ENCODE data around the gene SCO2. TPM values are rescaled to one million over a fixed set of nuclear protein-coding genes. Genes with fewer than 3 reads are reported as not detected.
A peak's percentile ranks its signal among the peaks of the same experiment; 100 is the strongest.
"Not testable (repeated sequence)": the region's sequence is repeated elsewhere in the genome, so short reads cannot be mapped to it uniquely, and the experiment has no call there.

The SCO2 gene
- total and polyA plus RNA-seq, 2 donors, result 0.79 to 3.3 TPM

- no peak within 1 kb of the TSS for H3K4me3 ChIP-seq (ENCODE audit: low read depth, low read length)
- no peak for DNase-seq (ENCODE audit: extremely low spot score)
- H3K4me1 ChIP-seq (ENCODE audit: insufficient read depth), result no peaks in the 10 kb centered on the region
- H3K27ac ChIP-seq (ENCODE audit: low read depth), result no peak within 1 kb of the TSS
- 49% methylated on average over 10 of the region's 10 CpGs for WGBS
- H3K36me3 ChIP-seq (ENCODE audit: insufficient read depth), result no peaks in the 10 kb centered on the region
Observed at GRCh38 chr22:50545522-50546325, 20.3 kb upstream of the SCO2 start, which contains the start of gene KLHDC7B. Gene KLHDC7B (plus strand): TSS chr22:50545899. CDS start chr22:50546244, 345 bp downstream.

GRCh38 chr22:50544746-50545253 lies 19.4 kb upstream of the SCO2 start:
- WGBS, result 74% methylated on average over 5 of the region's 5 CpGs
- Histone ChIP-seq H3K4me3 (ENCODE audit: low read depth, low read length) (no peak overlapping the region), H3K36me3 (ENCODE audit: insufficient read depth) (no peaks in the 10 kb centered on the region), H3K4me1 (ENCODE audit: insufficient read depth) (no peaks in the 10 kb centered on the region), H3K27ac (ENCODE audit: low read depth) (no peak overlapping the region)
- DNase-seq (ENCODE audit: extremely low spot score), result no peak

GRCh38 chr22:50544078-50544745 lies 18.8 kb upstream of the SCO2 start:
- DNase-seq (ENCODE audit: extremely low spot score), result no peak
- WGBS, result 5% methylated on average over 52 of the region's 52 CpGs

DNA sequence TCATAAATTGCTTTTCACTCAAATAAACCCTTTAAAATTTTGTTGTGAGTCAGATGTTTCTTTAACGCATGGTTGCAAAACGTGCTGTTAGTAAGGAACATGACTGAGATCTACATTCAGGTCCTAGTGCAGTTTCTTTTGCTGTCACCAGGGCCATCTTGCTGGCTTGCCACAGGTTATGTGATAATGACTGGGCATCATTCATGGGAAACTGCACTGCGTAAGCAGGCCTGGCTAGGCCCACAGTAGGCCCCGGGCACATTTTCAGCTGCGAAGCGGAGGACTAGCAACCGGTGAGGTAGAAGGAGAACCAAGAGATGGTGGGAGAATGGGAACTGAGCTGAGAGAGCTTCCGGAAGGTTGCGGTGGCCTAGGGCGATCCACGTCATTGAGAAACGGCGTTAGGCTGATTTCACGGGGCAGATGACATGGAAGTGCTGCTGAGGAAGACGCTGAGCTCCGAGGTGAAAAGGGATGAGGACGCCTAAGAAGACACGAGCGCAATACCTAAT lies 17.1 kb upstream of the SCO2 start:
- Histone ChIP-seq H3K27ac (ENCODE audit: low read depth) (no peak overlapping the region), H3K36me3 (ENCODE audit: insufficient read depth) (no peaks in the 10 kb centered on the region), H3K4me1 (ENCODE audit: insufficient read depth) (no peaks in the 10 kb centered on the region), H3K4me3 (ENCODE audit: low read depth, low read length) (no peak overlapping the region)
- no peak for DNase-seq (ENCODE audit: extremely low spot score)
- 90% methylated on average over 19 of the region's 19 CpGs for WGBS

More at GRCh38 chr22:50544078-50544745, 18.8 kb upstream of the SCO2 start:
- H3K4me3 ChIP-seq (ENCODE audit: low read depth, low read length), result no peak overlapping the region
- no peaks in the 10 kb centered on the region for H3K4me1 ChIP-seq (ENCODE audit: insufficient read depth)
- H3K36me3 ChIP-seq (ENCODE audit: insufficient read depth), result no peaks in the 10 kb centered on the region
- H3K27ac ChIP-seq (ENCODE audit: low read depth), result no peak overlapping the region

DNA sequence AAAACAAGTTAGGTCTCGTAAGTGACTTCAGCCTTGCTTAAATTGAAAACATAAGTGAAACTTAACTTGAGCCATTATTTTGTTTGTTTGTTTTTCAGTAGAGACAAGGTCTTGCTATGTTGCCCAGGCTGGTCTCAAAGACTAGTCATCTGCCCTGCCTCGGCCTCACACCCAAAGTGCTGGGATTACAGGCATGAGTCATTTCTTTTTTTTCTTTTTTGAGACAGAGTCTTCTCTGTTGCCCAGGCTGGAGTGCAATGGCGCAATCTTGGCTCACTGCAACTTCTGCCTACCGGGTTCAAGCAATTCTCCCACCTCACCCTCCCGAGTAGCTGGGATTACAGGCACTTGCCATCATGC lies 16.2 kb upstream of the SCO2 start:
- H3K36me3 ChIP-seq (ENCODE audit: insufficient read depth); H3K4me1 ChIP-seq (ENCODE audit: insufficient read depth); H3K27ac ChIP-seq (ENCODE audit: low read depth); DNase-seq (ENCODE audit: extremely low spot score); H3K4me3 ChIP-seq (ENCODE audit: low read depth, low read length): not testable (repeated sequence)
- WGBS, result 69% methylated on average over 5 of the region's 5 CpGs

DNA sequence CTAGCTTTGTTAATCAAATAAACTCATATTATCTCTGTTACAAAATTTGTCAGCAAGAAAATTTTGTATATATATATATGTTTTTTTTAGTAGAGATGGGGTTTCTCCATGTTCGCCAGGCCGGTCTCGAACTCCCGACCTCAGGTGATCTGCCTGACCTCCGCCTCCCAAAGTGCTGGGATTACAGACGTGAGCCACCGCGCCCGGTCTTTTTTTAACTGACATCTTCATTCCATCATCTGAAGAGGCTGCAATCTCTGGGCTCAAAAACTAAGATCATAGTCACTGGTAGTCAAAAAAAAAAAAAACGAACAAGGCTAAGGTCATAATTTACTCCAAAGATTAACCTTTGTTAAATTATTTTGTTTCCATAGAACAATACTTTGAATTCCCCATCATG lies 15.0 kb upstream of the SCO2 start:
- Histone ChIP-seq H3K4me1 (ENCODE audit: insufficient read depth) (no peaks in the 10 kb centered on the region), H3K36me3 (ENCODE audit: insufficient read depth) (no peaks in the 10 kb centered on the region), H3K27ac (ENCODE audit: low read depth) (no peak overlapping the region), H3K4me3 (ENCODE audit: low read depth, low read length) (no peak overlapping the region)
- DNase-seq (ENCODE audit: extremely low spot score), result no peak
- 74% methylated on average over 10 of the region's 10 CpGs for WGBS

GRCh38 chr22:50537765-50538164 lies 12.4 kb upstream of the SCO2 start:
- Histone ChIP-seq H3K36me3 (ENCODE audit: insufficient read depth) (no peaks in the 10 kb centered on the region), H3K27ac (ENCODE audit: low read depth) (no peak overlapping the region), H3K4me3 (ENCODE audit: low read depth, low read length) (no peak overlapping the region), H3K4me1 (ENCODE audit: insufficient read depth) (no peaks in the 10 kb centered on the region)
- 81% methylated on average over 13 of the region's 13 CpGs for WGBS
- no peak for DNase-seq (ENCODE audit: extremely low spot score)

- DNase-seq (ENCODE audit: extremely low spot score), result no peak
- 64% methylated on average over 3 of the region's 3 CpGs for WGBS
- no peaks in the 10 kb centered on the region for H3K36me3 ChIP-seq (ENCODE audit: insufficient read depth)
- no peak overlapping the region for H3K4me3 ChIP-seq (ENCODE audit: low read depth, low read length)
- no peaks in the 10 kb centered on the region for H3K4me1 ChIP-seq (ENCODE audit: insufficient read depth)
- H3K27ac ChIP-seq (ENCODE audit: low read depth), result no peak overlapping the region
Observed at GRCh38 chr22:50536226-50536625, 10.8 kb upstream of the SCO2 start.

DNA sequence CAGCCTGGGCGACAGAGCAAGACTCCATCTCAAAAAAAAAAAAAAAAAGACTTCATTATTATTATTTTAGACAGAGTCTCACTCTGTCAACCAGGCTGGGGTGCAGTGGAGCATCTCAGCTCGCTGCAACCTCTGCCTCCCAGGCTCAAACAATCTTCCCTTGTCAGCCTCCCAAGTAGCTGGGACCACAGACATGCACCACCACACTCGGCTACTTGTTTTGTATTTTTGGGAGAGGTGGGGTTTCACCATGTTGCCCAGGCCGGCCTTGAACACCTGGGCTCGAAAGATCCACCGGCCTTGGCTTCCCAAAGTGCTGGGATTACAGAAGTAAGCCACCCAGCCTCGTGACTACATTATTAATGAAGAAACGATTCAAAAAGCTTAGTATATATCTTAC lies 9.7 kb upstream of the SCO2 start:
- WGBS, result 90% methylated on average over 8 of the region's 8 CpGs
- Histone ChIP-seq H3K4me3 (ENCODE audit: low read depth, low read length) (no peak overlapping the region), H3K27ac (ENCODE audit: low read depth) (no peak overlapping the region), H3K36me3 (ENCODE audit: insufficient read depth) (no peaks in the 10 kb centered on the region), H3K4me1 (ENCODE audit: insufficient read depth) (peaks cover 1% of the 10 kb centered on the region)
- DNase-seq (ENCODE audit: extremely low spot score), result no peak

DNA sequence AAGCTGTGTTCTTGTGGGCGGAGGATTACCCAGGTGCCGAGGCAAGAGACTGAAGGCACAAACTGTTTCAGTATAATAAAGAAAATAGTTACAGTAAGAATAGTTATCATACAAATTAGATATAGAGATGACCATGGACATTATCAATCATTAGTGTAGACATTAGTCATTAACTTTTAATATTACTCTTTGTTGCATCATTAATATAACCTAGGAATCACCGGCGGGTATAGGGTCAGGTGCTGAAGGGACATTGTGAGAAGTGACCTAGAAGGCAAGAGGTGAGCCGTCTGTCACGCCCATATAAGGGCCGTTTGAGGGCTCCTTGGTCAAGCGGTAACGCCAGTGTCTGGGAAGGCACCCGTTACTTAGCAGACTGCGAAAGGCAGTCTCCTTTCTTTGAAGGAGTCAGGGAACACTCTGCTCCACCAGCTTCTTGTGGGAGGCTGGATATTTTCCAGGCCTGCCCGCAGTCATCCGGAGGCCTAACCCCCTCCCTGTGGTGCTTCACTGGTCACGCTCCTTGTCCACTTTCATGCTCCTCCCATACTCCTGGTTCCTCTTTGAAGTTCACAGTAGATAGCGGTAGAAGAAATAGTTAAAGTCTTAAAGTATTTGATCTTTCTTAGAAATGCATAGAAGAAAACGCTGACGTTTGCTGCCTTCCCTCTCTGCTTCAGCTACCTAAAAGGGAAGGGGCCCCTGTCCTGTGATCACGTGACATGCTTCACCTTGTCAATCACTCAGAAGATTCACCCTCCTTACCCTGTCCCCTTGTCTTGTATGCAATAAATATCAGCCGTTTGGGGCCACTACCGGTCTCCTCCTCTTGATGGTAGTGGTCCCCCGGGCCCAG lies 8.7 kb upstream of the SCO2 start:
- not testable (repeated sequence) for DNase-seq (ENCODE audit: extremely low spot score); H3K4me1 ChIP-seq (ENCODE audit: insufficient read depth); H3K36me3 ChIP-seq (ENCODE audit: insufficient read depth); H3K27ac ChIP-seq (ENCODE audit: low read depth); H3K4me3 ChIP-seq (ENCODE audit: low read depth, low read length)
- WGBS, result 44% methylated on average over 21 of the region's 21 CpGs

DNA sequence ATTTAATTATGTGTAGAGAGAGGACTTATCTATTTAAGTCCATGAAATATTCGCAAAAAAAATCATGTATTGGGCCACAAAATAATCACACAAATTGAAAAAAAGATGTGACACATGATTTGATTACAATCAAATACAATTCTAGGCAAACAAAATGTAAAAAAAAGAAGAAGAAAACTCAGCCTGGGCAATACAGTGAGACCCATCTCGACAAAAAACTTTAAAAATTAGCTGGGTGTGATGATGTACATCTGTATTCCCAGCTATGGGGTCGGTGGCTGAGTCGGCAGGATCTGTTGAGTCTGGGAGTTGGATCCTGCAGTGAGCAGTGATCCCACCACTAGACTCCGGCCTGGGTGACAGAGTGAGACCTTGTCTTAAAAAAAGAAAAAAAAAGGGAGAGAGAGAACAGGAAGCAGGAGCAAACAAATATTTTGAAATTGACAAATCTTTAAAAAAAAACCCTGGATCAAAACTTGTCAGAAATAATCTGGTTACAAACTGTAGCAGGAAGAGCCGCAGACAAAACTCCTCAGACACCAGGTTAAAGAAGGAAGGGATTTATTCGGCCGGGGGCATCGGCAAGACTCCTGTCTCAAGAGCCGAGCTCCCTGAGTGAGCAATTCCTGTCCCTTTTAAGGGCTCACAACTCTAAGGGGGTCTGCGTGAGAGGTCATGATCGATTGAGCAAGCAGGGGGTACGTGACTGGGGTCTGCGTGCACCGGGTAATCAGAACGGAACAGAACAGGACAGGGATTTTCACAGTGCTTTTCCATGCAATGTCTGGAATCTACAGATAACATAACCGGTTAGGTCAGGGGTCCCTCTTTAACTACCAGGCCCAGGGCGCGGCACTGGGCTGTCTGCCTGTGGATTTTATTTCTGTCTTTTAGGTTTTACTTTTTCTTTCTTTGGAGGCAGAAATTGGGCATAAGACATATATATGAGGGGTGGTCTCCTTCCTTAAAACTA lies 7.7 kb upstream of the SCO2 start:
- H3K4me1 ChIP-seq (ENCODE audit: insufficient read depth), result peaks cover 1% of the 10 kb centered on the region
- H3K4me3 ChIP-seq (ENCODE audit: low read depth, low read length), result no peak overlapping the region
- H3K36me3 ChIP-seq (ENCODE audit: insufficient read depth), result no peaks in the 10 kb centered on the region
- H3K27ac ChIP-seq (ENCODE audit: low read depth), result no peak overlapping the region
- 64% methylated on average over 19 of the region's 19 CpGs for WGBS
- DNase-seq (ENCODE audit: extremely low spot score), result no peak

GRCh38 chr22:50531962-50532674 lies 6.7 kb upstream of the SCO2 start:
- H3K27ac ChIP-seq (ENCODE audit: low read depth), result peak overlapping the region; percentile 24
- peaks cover 1% of the 10 kb centered on the region for H3K4me1 ChIP-seq (ENCODE audit: insufficient read depth)
- peak overlapping the region; percentile 55 for H3K4me3 ChIP-seq (ENCODE audit: low read depth, low read length)
- WGBS, result 2% methylated on average over 56 of the region's 56 CpGs
- DNase-seq (ENCODE audit: extremely low spot score), result no peak
- H3K36me3 ChIP-seq (ENCODE audit: insufficient read depth), result no peaks in the 10 kb centered on the region
